ENCODE results near the gene DNAJA3. TPM values are rescaled to one million over a fixed set of nuclear protein-coding genes. Genes with fewer than 3 reads are reported as not detected.

Gene DNAJA3
- total RNA-seq, 6 experiments from 2014 or later = 40.8 to 54.4 (median 45.1) TPM

GRCh38 chr16:4426722-4427372 is 1.2 kb downstream of the DNAJA3 start:
- peak overlapping the region; percentile 100 for H3K27ac Mint-ChIP-seq
- H3K4me3 Mint-ChIP-seq = peak overlapping the region; percentile 100
- peaks cover 27% of the 10 kb centered on the region for H3K4me1 Mint-ChIP-seq (ENCODE audit: low read depth)
- H3K9me3 Mint-ChIP-seq = no peaks in the 10 kb centered on the region
- H3K36me3 Mint-ChIP-seq (ENCODE audit: low read depth) = peaks cover 28% of the 10 kb centered on the region
- DNase-seq = no peak
- no peak for TF ChIP-seq CTCF (IDR thresholded peaks at IDR 0.05)
- peaks cover 3% of the 10 kb centered on the region for H3K27me3 Mint-ChIP-seq (ENCODE audit: insufficient read depth)

- no peak for DNase-seq
- Mint-ChIP-seq H3K9me3 (no peaks in the 10 kb centered on the region), H3K27me3 (ENCODE audit: insufficient read depth) (peaks cover 3% of the 10 kb centered on the region), H3K27ac (no peak overlapping the region), H3K4me1 (ENCODE audit: low read depth) (peaks cover 27% of the 10 kb centered on the region), H3K4me3 (0 out of 2 replicates have a peak overlapping the region, but pooled peaks have one; percentile 13), H3K36me3 (ENCODE audit: low read depth) (peaks cover 35% of the 10 kb centered on the region)
- no peak for TF ChIP-seq CTCF (IDR thresholded peaks at IDR 0.05)
Observed at GRCh38 chr16:4428500-4428899, 2.8 kb downstream of the DNAJA3 start.

- Mint-ChIP-seq H3K9me3 (no peaks in the 10 kb centered on the region), H3K4me1 (ENCODE audit: low read depth) (peaks cover 29% of the 10 kb centered on the region), H3K36me3 (ENCODE audit: low read depth) (peaks cover 50% of the 10 kb centered on the region), H3K27me3 (ENCODE audit: insufficient read depth) (peaks cover 3% of the 10 kb centered on the region; the same call in 1 of the 2 replicates), H3K27ac (no peak overlapping the region), H3K4me3 (no peak overlapping the region)
- no peak for TF ChIP-seq CTCF (IDR thresholded peaks at IDR 0.05)
- no peak for DNase-seq
Observed at GRCh38 chr16:4431023-4431422, 5.4 kb downstream of the DNAJA3 start.

GRCh38 chr16:4433228-4433627 is 7.6 kb downstream of the DNAJA3 start:
- peaks cover 3% of the 10 kb centered on the region; the same call in 1 of the 2 replicates for H3K27me3 Mint-ChIP-seq (ENCODE audit: insufficient read depth)
- no peak for DNase-seq
- no peak for TF ChIP-seq CTCF (IDR thresholded peaks at IDR 0.05)
- H3K4me3 Mint-ChIP-seq = no peak overlapping the region
- H3K36me3 Mint-ChIP-seq (ENCODE audit: low read depth) = peaks cover 38% of the 10 kb centered on the region
- H3K4me1 Mint-ChIP-seq (ENCODE audit: low read depth) = peaks cover 16% of the 10 kb centered on the region
- no peak overlapping the region for H3K27ac Mint-ChIP-seq
- H3K9me3 Mint-ChIP-seq = no peaks in the 10 kb centered on the region

- TF ChIP-seq CTCF (IDR thresholded peaks at IDR 0.05) = no peak
- Mint-ChIP-seq H3K27me3 (ENCODE audit: insufficient read depth) (peaks cover 3% of the 10 kb centered on the region; the same call in 1 of the 2 replicates), H3K9me3 (no peaks in the 10 kb centered on the region), H3K36me3 (ENCODE audit: low read depth) (peaks cover 34% of the 10 kb centered on the region), H3K27ac (peak overlapping the region; percentile 4; the same call in 1 of the 2 replicates), H3K4me1 (ENCODE audit: low read depth) (peaks cover 12% of the 10 kb centered on the region), H3K4me3 (no peak overlapping the region)
- no peak for DNase-seq
Observed at GRCh38 chr16:4433914-4434787, 8.5 kb downstream of the DNAJA3 start.
